ENCODE data around the gene DAG1. TPM values are rescaled to one million over a fixed set of nuclear protein-coding genes. Genes with fewer than 3 reads are reported as not detected.

Gene DAG1
- total RNA-seq, 1 donor from 2014 or later = 71.5 TPM

GRCh38 chr3:49498648-49499047 lies 28.6 kb downstream of the DAG1 start:
- Histone ChIP-seq H3K4me1 (peaks cover 41% of the 10 kb centered on the region), H3K9me3 (no peaks in the 10 kb centered on the region)

DNA sequence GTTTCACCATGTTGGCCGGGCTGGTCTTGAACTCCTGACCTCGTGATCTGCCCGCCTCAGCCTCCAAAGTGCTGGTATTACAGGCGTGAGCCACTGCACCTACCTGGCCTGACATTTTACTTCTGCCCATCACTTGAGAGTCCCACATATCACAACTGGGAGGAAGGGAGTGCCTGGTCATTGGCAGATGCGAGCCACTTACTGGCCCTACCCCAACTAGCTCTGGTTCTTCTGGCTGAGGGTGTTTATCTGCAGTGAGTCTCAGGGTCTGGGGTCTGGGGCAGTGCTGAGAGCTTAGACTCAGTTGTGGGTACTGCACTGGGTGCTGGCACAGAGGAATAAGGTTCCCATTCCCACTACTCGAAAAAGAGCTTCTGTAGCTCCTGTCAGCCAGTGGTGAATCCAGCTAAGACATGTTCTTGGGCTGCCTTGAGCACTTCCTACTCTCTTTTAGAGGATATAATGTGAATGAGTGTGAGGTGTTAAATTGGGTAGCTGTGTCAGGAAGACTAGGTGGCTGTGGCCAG lies 30.2 kb downstream of the DAG1 start:
- TF ChIP-seq, protein P1, sequence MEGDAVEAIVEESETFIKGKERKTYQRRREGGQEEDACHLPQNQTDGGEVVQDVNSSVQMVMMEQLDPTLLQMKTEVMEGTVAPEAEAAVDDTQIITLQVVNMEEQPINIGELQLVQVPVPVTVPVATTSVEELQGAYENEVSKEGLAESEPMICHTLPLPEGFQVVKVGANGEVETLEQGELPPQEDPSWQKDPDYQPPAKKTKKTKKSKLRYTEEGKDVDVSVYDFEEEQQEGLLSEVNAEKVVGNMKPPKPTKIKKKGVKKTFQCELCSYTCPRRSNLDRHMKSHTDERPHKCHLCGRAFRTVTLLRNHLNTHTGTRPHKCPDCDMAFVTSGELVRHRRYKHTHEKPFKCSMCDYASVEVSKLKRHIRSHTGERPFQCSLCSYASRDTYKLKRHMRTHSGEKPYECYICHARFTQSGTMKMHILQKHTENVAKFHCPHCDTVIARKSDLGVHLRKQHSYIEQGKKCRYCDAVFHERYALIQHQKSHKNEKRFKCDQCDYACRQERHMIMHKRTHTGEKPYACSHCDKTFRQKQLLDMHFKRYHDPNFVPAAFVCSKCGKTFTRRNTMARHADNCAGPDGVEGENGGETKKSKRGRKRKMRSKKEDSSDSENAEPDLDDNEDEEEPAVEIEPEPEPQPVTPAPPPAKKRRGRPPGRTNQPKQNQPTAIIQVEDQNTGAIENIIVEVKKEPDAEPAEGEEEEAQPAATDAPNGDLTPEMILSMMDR (IDR thresholded peaks at IDR 0.05) = no peak
- Histone ChIP-seq H3K4me1 (peaks cover 35% of the 10 kb centered on the region), H3K9me3 (no peaks in the 10 kb centered on the region), H3K36me3 (peaks cover 5% of the 10 kb centered on the region), H3K27me3 (ENCODE audit: low read depth) (no peaks in the 10 kb centered on the region), H3K27ac (peak overlapping the region; percentile 25), H3K4me3 (no peak overlapping the region)
- intact Hi-C loops (cut with DNase I) = no loop called here
- ATAC-seq = peak in 1 of 2 donors; percentile 4
- no peak for DNase-seq

More at GRCh38 chr3:49498648-49499047, 28.6 kb downstream of the DAG1 start:
- DNase-seq (no peak), ATAC-seq (no peak)
- H3K4me3 ChIP-seq = no peak overlapping the region
- peaks cover 5% of the 10 kb centered on the region for H3K36me3 ChIP-seq
- H3K27ac ChIP-seq = no peak overlapping the region
- intact Hi-C loops (cut with DNase I) = no loop called here
- no peaks in the 10 kb centered on the region for H3K27me3 ChIP-seq (ENCODE audit: low read depth)
- TF ChIP-seq, protein P1 (IDR thresholded peaks at IDR 0.05) = no peak

GRCh38 chr3:49500732-49501609 lies 30.9 kb downstream of the DAG1 start:
- H3K27ac ChIP-seq = peak overlapping the region; percentile 25
- DNase-seq (peak; percentile 54), ATAC-seq (peak; percentile 88 to 92)
- peaks cover 5% of the 10 kb centered on the region for H3K36me3 ChIP-seq
- no peak overlapping the region for H3K4me3 ChIP-seq
- intact Hi-C loops (cut with DNase I) = no loop called here
- no peaks in the 10 kb centered on the region for H3K9me3 ChIP-seq
- H3K4me1 ChIP-seq = peaks cover 28% of the 10 kb centered on the region
- H3K27me3 ChIP-seq (ENCODE audit: low read depth) = no peaks in the 10 kb centered on the region
- TF ChIP-seq, protein P1 (IDR thresholded peaks at IDR 0.05) = no peak

GRCh38 chr3:49501842-49502241 lies 31.8 kb downstream of the DAG1 start:
- Histone ChIP-seq H3K9me3 (no peaks in the 10 kb centered on the region), H3K27ac (peak overlapping the region; percentile 1), H3K27me3 (ENCODE audit: low read depth) (no peaks in the 10 kb centered on the region), H3K4me3 (no peak overlapping the region), H3K36me3 (peaks cover 5% of the 10 kb centered on the region), H3K4me1 (peaks cover 27% of the 10 kb centered on the region)
- intact Hi-C loops (cut with DNase I) = no loop called here
- no peak for ATAC-seq
- TF ChIP-seq, protein P1 (IDR thresholded peaks at IDR 0.05) = no peak
- DNase-seq = no peak

GRCh38 chr3:49506906-49507305 lies 36.8 kb downstream of the DAG1 start:
- Histone ChIP-seq H3K27ac (no peak overlapping the region), H3K36me3 (peaks cover 24% of the 10 kb centered on the region), H3K9me3 (no peaks in the 10 kb centered on the region), H3K4me3 (no peak overlapping the region), H3K4me1 (no peaks in the 10 kb centered on the region), H3K27me3 (ENCODE audit: low read depth) (no peaks in the 10 kb centered on the region)
- ATAC-seq (no peak), DNase-seq (no peak)
- TF ChIP-seq, protein P1 (IDR thresholded peaks at IDR 0.05) = no peak
- intact Hi-C loops (cut with DNase I) = no loop called here

Data from lower lobe of right lung (tissue), 2 donors.